HCT116 (cell line): Measurements from ENCODE around the gene MBL2.

Experiments
- CEBPB ChIP-seq: IDR thresholded peaks from 2 replicates; pipeline ENCODE4 v1.6.1; 2012; ENCODE audit warnings: low read depth
- CTCF ChIP-seq, 3 experiments: fragments of 200-600 bp in 1 of 3; sonication (generic) in 1 of 3; IDR thresholded peaks in 2 of 3; conservative IDR thresholded peaks in 1 of 3; 2 replicates each; pipeline ENCODE4 v1.5.1; 2012 to 2017; ENCODE audit warnings: low read depth in 2 of 3, low read length in 2 of 3, antibody characterized with exemption in 1 of 3, borderline replicate concordance in 1 of 3, control low read depth in 1 of 3, mild to moderate bottlenecking in 1 of 3, mixed read lengths in 1 of 3, mixed run types in 1 of 3, moderate library complexity in 1 of 3; ENCODE audit not compliant: insufficient read depth in 1 of 3
- EZH2 ChIP-seq: fragments of 200-600 bp; sonication (generic); IDR thresholded peaks from 2 replicates; pipeline ENCODE4 v1.6.1; 2017; ENCODE audit warnings: antibody characterized with exemption, mixed run types
- JUND ChIP-seq: IDR thresholded peaks from 2 replicates; pipeline ENCODE4 v1.6.1; 2012
- POLR2A ChIP-seq: IDR thresholded peaks from 2 replicates; pipeline ENCODE4 v1.7.0; 2011; ENCODE audit warnings: borderline replicate concordance; ENCODE audit not compliant: insufficient read depth, insufficient read length; ENCODE audit errors: extremely low read depth
- POLR2AphosphoS5 ChIP-seq: IDR thresholded peaks from 2 replicates; pipeline ENCODE4 v1.6.1; 2011; ENCODE audit warnings: mild to moderate bottlenecking, low read depth, low read length, moderate library complexity
- ZNF274 ChIP-seq: fragments of 200-500 bp; sonication (Bioruptor generic); IDR thresholded peaks from 2 replicates; pipeline ENCODE4 v1.6.1; 2014; ENCODE audit warnings: mild to moderate bottlenecking, low read depth, low read length, inconsistent platforms
- TF ChIP-seq, protein P1 (sequence below): IDR thresholded peaks from 2 replicates; pipeline ENCODE4 v1.6.1; 2012; ENCODE audit warnings: low read depth

DNA sequence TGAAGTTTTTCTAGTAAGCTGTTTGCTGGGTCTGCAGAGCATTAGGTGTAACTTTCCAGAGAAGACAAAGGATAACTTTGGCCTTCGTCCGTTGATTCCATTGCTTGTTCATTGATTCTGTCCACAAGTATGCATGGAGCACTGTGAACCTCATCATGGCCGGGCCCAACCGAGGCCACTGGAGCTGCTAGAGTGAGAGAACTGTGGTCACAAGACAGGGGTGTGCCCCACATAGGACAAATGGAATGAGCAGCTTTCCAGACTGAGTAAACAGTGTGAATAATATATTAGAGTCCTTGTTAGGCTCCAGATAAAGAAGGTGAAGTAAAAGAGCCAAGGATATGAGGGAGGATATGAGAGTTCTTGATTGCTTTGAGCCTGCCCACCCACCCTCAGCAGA, 24.9 kb downstream of the MBL2 start:
- TF ChIP-seq CTCF (IDR thresholded peaks at IDR 0.05 in 2 of 3, conservative IDR thresholded peaks at IDR 0.05 in 1 of 3; ENCODE audit: borderline replicate concordance in 1 of 3, insufficient read depth in 1 of 3, low read depth in 2 of 3, low read length in 2 of 3): no peak
- no peak for TF ChIP-seq POLR2AphosphoS5
- no peak for TF ChIP-seq EZH2
- TF ChIP-seq, protein P1, sequence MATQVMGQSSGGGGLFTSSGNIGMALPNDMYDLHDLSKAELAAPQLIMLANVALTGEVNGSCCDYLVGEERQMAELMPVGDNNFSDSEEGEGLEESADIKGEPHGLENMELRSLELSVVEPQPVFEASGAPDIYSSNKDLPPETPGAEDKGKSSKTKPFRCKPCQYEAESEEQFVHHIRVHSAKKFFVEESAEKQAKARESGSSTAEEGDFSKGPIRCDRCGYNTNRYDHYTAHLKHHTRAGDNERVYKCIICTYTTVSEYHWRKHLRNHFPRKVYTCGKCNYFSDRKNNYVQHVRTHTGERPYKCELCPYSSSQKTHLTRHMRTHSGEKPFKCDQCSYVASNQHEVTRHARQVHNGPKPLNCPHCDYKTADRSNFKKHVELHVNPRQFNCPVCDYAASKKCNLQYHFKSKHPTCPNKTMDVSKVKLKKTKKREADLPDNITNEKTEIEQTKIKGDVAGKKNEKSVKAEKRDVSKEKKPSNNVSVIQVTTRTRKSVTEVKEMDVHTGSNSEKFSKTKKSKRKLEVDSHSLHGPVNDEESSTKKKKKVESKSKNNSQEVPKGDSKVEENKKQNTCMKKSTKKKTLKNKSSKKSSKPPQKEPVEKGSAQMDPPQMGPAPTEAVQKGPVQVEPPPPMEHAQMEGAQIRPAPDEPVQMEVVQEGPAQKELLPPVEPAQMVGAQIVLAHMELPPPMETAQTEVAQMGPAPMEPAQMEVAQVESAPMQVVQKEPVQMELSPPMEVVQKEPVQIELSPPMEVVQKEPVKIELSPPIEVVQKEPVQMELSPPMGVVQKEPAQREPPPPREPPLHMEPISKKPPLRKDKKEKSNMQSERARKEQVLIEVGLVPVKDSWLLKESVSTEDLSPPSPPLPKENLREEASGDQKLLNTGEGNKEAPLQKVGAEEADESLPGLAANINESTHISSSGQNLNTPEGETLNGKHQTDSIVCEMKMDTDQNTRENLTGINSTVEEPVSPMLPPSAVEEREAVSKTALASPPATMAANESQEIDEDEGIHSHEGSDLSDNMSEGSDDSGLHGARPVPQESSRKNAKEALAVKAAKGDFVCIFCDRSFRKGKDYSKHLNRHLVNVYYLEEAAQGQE: no peak
- TF ChIP-seq POLR2A: no peak
- TF ChIP-seq ZNF274: no peak
- TF ChIP-seq JUND: no peak
- no peak for TF ChIP-seq CEBPB
